ENCODE measurements around the gene SPART. TPM values are rescaled to one million over a fixed set of nuclear protein-coding genes. Genes with fewer than 3 reads are reported as not detected.

Gene SPART
- total and polyA plus RNA-seq, 2 of the 8 experiments (the other 6 are each of a cell fraction or from before 2014, with no cell fraction given), result 27.2 to 74.1 TPM

- H3K27ac ChIP-seq (ENCODE audit: low read depth, low read length), result no peak overlapping the region
- ChIA-PET CTCF (ENCODE audit: partially characterized antibody) (interaction anchor here (0.6 to 5.4 kb wide), 12 partner anchors 8 to 1526 kb away, joined by 3 to 81 read pairs (median 4); no protein-coding TSS in a partner anchor), POLR2A (ENCODE audit: partially characterized antibody) (interaction anchor here (1.1 to 1.4 kb wide), 2 partner anchors 14 to 26 kb away, joined by 3 read pairs; no protein-coding TSS in a partner anchor)
- DNase-seq (ENCODE audit: low read depth in 1 of 2, low spot score in 2 of 2), result no peak
- no peak overlapping the region for H2BK12ac ChIP-seq (ENCODE audit: low read depth, low read length)
- H3K36me3 ChIP-seq (ENCODE audit: control insufficient read depth in 2 of 4, insufficient read depth in 4 of 4, low read length in 3 of 4), result peaks cover 0 to 23% (median 0%) of the 10 kb centered on the region in 4 experiments; a peak in 1 of 8 replicates
- H3K9ac ChIP-seq (replicated peaks in 1 of 4; ENCODE audit: extremely low read depth in 1 of 4, low read depth in 3 of 4, low read length in 3 of 4), result no peak overlapping the region
- no peak overlapping the region for H2BK120ac ChIP-seq (replicated peaks; ENCODE audit: low read depth, low read length)
- no peak for TF ChIP-seq MAX (IDR thresholded peaks at IDR 0.05)
- no peak for TF ChIP-seq RAD21 (IDR thresholded peaks at IDR 0.05 in 1 of 2, conservative IDR thresholded peaks at IDR 0.05 in 1 of 2; ENCODE audit: low read depth in 2 of 2, low read length in 2 of 2)
- TF ChIP-seq PHF8 (conservative IDR thresholded peaks at IDR 0.05; ENCODE audit: low read depth, low read length), result no peak
- H2BK20ac ChIP-seq (ENCODE audit: low read length), result no peak overlapping the region
- 94% methylated on average over 2 of the region's 2 CpGs; no CpG with 5 or more reads in 1 of the 2 experiments for WGBS, 2 experiments (ENCODE audit: extremely low coverage in 1 of 2, insufficient coverage in 1 of 2, insufficient read length in 1 of 2, insufficient replicate concordance in 2 of 2, low coverage in 1 of 2, low lambda C conversion rate in 2 of 2, missing lambda C conversion rate in 1 of 2)
- no peaks in the 10 kb centered on the region for H3K79me2 ChIP-seq (ENCODE audit: control insufficient read depth in 1 of 2, insufficient read depth in 2 of 2, low read length in 2 of 2)
- H3K18ac ChIP-seq (ENCODE audit: extremely low read depth, low read length), result no peak overlapping the region
- no peak overlapping the region for H3K4ac ChIP-seq (replicated peaks; ENCODE audit: insufficient read length, low read depth, low read length)
- no peak for FAIRE-seq
- no peaks in the 10 kb centered on the region for H4K20me1 ChIP-seq (replicated peaks in 1 of 2; ENCODE audit: control insufficient read depth in 1 of 2, insufficient read depth in 2 of 2, low read length in 2 of 2)
- H3K4me3 ChIP-seq (ENCODE audit: extremely low read depth in 1 of 4, insufficient read depth in 2 of 4, low read depth in 3 of 4, low read length in 4 of 4), result no peak overlapping the region
- H3K27me3 ChIP-seq (replicated peaks in 1 of 4; ENCODE audit: control insufficient read depth in 3 of 4, extremely low read depth in 1 of 4, insufficient read depth in 3 of 4, low read length in 3 of 4), result no peaks in the 10 kb centered on the region
- no peak overlapping the region for H4K5ac ChIP-seq (ENCODE audit: insufficient read length, low read depth, low read length)
- H3K4me2 ChIP-seq (ENCODE audit: insufficient read depth in 1 of 2, low read depth in 2 of 2, low read length in 2 of 2), result no peak overlapping the region
- no peaks in the 10 kb centered on the region for H3K4me1 ChIP-seq (replicated peaks in 1 of 4; ENCODE audit: control insufficient read depth in 3 of 4, insufficient read depth in 4 of 4, low read length in 3 of 4)
- H3K9me3 ChIP-seq (ENCODE audit: insufficient read depth in 2 of 2, low read depth in 1 of 2, low read length in 1 of 2), result no peaks in the 10 kb centered on the region; a peak in 1 of 4 replicates
- H3K23ac ChIP-seq (ENCODE audit: insufficient read length), result no peak overlapping the region
- H3K56ac ChIP-seq (replicated peaks; ENCODE audit: insufficient read length, low read depth, low read length), result no peak overlapping the region
- no peaks in the 10 kb centered on the region for H3K23me2 ChIP-seq (ENCODE audit: low read depth, low read length)
- H4K8ac ChIP-seq (ENCODE audit: extremely low read depth, insufficient read depth, low read length), result no peak overlapping the region
- H3K14ac ChIP-seq (ENCODE audit: insufficient read length), result no peak overlapping the region
- no peak overlapping the region for H2BK15ac ChIP-seq (ENCODE audit: low read length)
- no peak overlapping the region for H2BK5ac ChIP-seq (ENCODE audit: low read depth, low read length)
- H4K91ac ChIP-seq (replicated peaks; ENCODE audit: insufficient read length, low read length), result no peak overlapping the region
- H2AK5ac ChIP-seq (ENCODE audit: low read depth, low read length), result no peak overlapping the region
- H2AFZ ChIP-seq (ENCODE audit: low read length), result no peak overlapping the region
- H3K79me1 ChIP-seq (ENCODE audit: low read depth, low read length), result no peaks in the 10 kb centered on the region
These were observed 72.8 kb downstream of the SPART start for GRCh38 chr13:36273431-36273830.

All from H1 (cell line).